NCI-H2227 (cell line): Measurements from ENCODE around the gene COL8A2.
A peak's percentile ranks its signal among the peaks of the same experiment; 100 is the strongest.

Experiments
- DNase-seq: peaks from one replicate; lab custom pipeline; 2025; ENCODE audit not compliant: unreplicated experiment; lab: John Stamatoyannopoulos, UW

The COL8A2 gene

DNA sequence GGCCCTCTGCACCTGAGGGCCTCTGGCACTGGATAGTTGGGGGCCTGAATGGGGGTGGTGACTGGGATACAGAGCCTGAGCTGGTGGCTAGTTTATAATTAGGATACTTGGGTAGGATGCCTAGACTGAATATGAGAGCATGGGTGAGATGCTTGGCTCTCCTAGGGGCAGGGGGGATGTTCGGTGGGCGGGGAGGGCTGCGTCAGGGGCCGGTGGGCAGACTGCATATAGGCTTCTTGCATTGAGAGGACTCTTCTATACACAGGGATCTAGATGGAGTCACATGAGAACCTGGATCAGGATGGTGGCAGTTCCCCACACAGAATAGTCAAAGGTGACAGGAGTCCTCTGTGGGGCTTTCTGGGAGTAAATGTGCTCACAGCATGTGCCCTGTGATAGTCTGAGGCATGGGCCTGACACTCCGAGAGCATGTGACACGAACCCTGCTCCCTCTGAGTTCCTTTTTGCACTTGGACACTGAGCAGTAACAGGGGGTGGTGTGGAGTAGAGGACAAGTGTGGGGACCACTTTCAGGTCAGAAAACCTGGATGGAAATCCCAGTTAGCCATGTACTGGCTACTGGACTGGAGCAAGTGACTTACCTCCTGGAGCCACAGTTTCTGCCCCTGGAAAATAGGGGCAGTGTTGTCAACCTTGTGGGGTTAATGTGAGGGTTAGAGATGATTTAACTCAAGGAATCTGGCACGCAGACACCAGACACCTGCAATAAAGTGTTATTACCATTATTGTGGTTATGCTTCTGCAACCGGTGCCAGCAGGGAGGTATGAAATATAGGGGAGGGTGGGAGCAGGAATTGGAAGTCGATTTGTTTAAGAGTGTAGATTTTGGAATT, 33.2 kb upstream of the COL8A2 start:
- DNase-seq: no peak

DNA sequence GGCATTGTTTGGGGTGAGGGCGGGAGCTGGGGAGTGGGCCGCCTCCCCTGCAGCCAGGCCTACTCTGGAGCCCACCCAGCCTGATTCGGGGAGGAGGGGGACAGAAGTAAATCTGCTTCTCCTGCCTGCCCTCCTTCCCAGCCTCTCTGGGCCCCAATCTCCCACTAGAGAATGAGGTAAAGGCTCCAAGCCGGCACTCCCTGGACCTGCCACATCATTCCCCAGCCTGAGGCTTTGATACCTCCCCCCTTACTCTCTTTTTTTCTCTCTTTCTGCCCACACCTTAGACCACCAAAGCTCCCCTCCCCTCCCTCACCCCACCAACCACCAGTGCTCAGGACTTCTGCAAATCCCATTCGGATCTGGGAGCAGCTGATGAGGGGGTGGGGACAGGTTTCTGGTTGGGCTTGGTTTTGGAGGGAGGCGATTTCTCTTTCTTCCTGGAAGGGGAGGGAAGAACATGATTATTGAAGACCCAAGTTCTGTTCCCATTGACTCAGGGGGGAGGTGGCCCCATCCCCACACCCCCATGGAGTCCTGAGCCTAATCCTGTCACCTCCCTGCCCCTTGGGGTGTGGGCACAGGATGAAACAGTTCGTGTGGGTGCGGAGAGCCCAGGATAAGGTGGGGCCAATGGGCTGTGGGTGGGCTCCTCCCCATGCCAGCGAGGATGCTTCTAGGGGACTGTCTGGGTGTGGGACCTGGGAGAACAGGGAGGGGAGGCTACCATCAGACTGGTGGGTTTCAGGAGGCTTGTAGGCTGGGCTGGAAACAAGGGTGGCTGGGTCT, 32.3 kb upstream of the COL8A2 start:
- DNase-seq: peak; percentile 61

GRCh38 chr1:36156329-36157114, 31.5 kb upstream of the COL8A2 start:
- peak; percentile 70 for DNase-seq

DNA sequence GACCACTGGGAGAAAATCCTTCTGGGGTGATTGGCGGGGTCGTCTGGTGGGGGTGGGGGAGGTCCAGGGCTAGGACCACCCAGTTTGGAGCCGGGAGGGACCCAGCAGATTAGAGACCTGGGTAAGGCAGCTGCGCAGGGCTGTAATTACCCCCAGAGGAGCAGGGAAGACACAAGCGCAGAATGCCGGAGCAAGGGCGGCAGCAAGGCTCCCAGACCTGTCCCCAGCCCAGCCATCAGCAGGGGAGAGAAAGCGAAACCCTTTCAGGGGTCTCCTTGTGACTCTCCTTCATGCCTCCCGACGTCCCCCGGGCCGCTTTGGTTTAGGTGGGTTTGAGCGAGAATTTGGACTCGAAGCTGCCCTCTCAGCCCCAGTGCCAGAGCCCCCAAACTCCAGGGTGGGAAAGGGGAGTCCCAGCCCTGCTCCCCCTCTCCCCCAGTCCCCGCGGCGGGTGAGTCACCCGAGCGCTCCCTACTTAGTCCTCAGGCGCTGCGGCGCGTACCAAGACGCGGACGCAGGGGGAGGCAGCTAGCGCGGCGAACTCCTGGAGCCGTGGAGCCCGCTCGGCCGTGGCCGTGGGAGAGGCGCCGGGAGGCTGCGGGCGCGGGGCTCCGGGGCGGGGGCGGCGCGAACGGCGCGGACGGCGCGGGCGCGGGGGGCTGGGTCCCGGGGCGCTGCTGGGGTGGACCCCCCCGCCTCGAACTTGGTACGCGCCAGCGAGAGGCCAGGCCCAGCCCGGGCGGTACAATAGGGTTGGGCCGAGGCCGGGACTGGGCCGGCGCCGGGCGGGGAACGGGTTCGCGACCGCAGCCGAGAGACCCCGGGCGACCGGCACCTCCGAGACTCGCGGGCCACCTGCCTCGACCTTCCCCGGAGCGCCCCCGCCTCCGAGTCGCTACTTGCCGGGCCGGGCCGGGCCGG, 30.6 kb upstream of the COL8A2 start, which contains the start of gene MAP7D1:
Gene MAP7D1 (plus strand): TSS at position 753 of the 921 bp plus-strand sequence. CDS start 258 bp downstream, outside the sequence.
- peak; percentile 90 for DNase-seq

GRCh38 chr1:36154765-36155407, 29.9 kb upstream of the COL8A2 start:
- peak; percentile 56 for DNase-seq

DNA sequence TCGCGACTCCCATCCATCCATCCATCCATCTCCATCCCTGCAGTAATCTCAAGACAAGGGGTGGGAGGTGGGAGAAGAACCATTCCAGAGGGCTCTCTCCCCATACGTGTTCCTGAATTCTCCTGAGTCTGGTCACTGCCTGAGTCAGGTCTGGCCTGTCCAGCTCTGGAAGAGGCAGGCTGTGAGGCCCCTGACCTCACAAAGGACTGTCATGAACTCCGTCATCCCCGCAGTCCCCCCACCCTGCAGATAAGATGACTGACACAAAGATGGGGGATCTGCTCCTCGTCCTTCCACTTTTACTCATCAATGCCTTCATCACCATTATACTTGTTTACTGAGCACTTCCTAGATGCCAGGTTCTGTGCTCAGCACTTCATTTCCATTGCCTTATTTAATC, 29.3 kb upstream of the COL8A2 start:
- no peak for DNase-seq

DNA sequence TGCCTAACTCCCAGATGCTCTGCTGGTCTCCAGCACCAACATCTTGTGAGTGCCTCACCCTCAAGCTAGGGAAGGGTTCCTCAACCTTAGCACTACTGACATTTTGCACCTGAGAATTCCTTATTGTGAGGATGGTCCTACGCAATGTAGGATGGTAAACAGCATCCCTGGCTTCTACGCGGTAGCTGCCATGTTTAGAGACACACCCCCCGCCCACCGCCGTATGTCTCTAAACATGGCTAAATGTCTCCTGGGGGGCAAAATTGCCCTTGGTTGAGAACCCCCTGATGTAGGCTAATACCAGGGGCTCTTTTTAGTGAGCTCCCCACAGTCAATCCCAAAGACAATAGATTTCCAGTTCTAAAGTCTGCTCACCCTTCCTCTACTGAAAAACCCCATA, 28.5 kb upstream of the COL8A2 start:
- DNase-seq: no peak

GRCh38 chr1:36151845-36152203, 26.8 kb upstream of the COL8A2 start:
- no peak for DNase-seq

DNA sequence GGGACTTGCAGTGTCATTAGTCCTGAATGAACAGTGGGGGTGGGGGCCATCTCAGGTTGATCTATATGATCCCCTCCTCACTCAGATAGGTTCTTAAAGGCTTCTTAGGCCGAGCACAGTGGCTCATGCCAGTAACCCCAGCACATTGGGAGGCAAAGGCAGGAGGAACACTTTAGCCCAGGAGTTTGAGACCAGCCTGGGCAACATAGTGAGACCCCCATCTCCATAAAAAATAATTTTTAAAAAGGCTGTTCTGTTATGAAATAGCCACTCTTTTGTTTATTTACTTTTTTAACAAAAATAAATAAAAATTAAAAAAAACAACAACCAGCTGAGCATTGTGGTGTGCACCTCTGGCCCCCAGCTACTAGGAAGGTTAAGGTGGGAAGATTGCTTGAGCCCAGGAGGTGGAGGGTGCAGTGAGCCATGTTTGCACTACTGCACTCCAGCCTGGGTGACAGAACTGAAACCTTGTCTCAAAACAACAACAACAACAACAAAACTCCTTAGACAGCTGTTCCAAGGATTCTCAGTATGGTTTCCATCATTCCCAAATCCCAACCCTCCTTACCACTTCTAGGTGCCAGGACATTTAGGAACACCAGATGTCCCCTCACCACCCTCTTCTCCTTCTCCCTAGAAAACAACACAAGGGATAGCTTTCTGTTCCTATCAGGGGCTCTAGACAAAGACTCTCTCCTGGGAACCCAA, 26.3 kb upstream of the COL8A2 start:
- DNase-seq: no peak

- peak; percentile 87 for DNase-seq
Measured at GRCh38 chr1:36150296-36151133, 25.5 kb upstream of the COL8A2 start.

GRCh38 chr1:36149973-36150295, 24.9 kb upstream of the COL8A2 start:
- DNase-seq: no peak

GRCh38 chr1:36149237-36149972, 24.4 kb upstream of the COL8A2 start, which contains the start of gene TRAPPC3:
TRAPPC3 (minus strand) TSS chr1:36149486; CDS start chr1:36149378, 108 bp downstream.
- peak; percentile 99 for DNase-seq

- DNase-seq: no peak
Measured at GRCh38 chr1:36148821-36149236, 23.8 kb upstream of the COL8A2 start.

DNA sequence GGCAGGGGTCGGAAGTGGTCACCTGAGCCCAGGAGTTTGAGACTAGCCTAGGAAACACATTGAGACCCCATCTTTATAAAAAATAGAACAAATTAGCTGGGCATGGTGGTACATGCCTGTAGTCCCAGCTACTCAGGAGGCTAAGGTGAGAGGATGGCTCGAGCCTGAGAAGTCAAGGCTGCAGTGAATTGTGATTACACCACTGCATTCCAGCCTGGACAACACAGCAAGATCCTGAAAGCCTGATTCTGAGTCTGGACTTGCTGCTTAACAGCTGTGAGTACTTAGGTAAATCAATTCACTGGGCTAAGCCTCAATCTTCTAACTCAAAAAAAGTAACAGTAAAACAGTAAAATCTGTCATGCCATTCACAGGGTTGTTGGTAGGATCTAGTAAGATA, 19.4 kb upstream of the COL8A2 start:
- DNase-seq: no peak

DNA sequence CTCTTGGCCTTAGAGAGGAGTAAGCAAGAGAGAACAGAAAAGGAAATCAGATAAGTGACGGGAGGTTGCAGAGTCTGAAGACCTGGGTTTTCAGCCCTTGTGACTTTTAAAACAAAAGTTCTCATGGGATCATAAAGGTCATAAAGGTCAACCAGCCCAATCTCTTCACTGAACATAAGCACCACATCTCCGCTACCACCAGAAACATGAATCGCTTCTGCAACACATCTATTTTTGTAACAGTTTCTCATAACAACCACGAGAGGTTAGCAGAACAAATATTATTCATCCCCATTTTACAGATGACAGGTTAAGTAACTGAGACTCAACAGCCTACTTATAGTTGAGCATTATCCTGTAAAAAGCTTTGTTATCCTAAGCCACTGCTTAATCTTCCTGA, 18.4 kb upstream of the COL8A2 start:
- no peak for DNase-seq

DNA sequence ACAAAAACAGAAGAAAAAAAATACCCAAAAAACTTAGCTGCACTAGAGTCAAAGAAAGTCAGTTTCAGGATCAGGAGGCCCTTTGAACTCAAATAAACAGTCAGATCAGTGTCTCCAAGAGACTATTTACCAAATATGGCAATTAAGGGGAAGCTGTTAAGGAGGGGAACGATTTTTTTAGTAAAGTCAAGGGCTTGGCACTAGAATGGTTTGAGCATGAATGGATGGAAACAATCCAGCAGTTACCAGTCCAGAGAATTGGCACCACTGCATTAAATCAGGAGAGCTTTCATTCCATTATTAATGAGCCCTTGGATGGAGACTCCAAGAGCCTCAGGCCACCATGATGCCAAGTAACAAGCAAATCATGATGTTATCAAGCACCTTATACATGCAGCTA, 17.1 kb upstream of the COL8A2 start:
- no peak for DNase-seq

- DNase-seq: no peak
Measured at GRCh38 chr1:36139521-36139920, 14.5 kb upstream of the COL8A2 start.

GRCh38 chr1:36137776-36138175, 12.8 kb upstream of the COL8A2 start:
- DNase-seq: no peak
